UCSD-AML1 (cell line): ENCODE data around the gene CHRM3.
"Not testable (repeated sequence)": the region's sequence is repeated elsewhere in the genome, so short reads cannot be mapped to it uniquely, and the experiment has no call there.

Source experiments
- DNase-seq: peaks from one replicate; lab custom pipeline; 2025; ENCODE audit not compliant: unreplicated experiment; lab: John Stamatoyannopoulos, UW

Gene CHRM3

GRCh38 chr1:239386453-239387303 lies at the start of gene CHRM3:
TSS of gene CHRM3 (plus strand) at chr1:239386568. CDS start at chr1:239907452, 520,884 bp downstream.
- peak; percentile 89 for DNase-seq

GRCh38 chr1:239337799-239338430 lies 48.5 kb upstream of the CHRM3 start:
- no peak for DNase-seq

GRCh38 chr1:239347776-239348175 lies 38.6 kb upstream of the CHRM3 start:
- no peak for DNase-seq

GRCh38 chr1:239348635-239349353 lies 37.6 kb upstream of the CHRM3 start:
- no peak for DNase-seq

GRCh38 chr1:239349699-239350098 lies 36.7 kb upstream of the CHRM3 start:
- no peak for DNase-seq

- DNase-seq: no peak
Measured at GRCh38 chr1:239353536-239353935, 32.8 kb upstream of the CHRM3 start.

- no peak for DNase-seq
Measured at GRCh38 chr1:239354231-239354630, 32.1 kb upstream of the CHRM3 start.

GRCh38 chr1:239357867-239358266 lies 28.5 kb upstream of the CHRM3 start:
- DNase-seq: no peak

GRCh38 chr1:239361403-239361802 lies 25.0 kb upstream of the CHRM3 start:
- no peak for DNase-seq

- no peak for DNase-seq
Measured at GRCh38 chr1:239363930-239364329, 22.4 kb upstream of the CHRM3 start.

GRCh38 chr1:239367196-239367810 lies 19.1 kb upstream of the CHRM3 start:
- DNase-seq: no peak

GRCh38 chr1:239368436-239369109 lies 17.8 kb upstream of the CHRM3 start:
- DNase-seq: no peak

GRCh38 chr1:239370869-239371268 lies 15.5 kb upstream of the CHRM3 start:
- DNase-seq: not testable (repeated sequence)

GRCh38 chr1:239382666-239383065 lies 3.7 kb upstream of the CHRM3 start:
- DNase-seq: no peak

GRCh38 chr1:239383714-239384113 lies 2.7 kb upstream of the CHRM3 start:
- no peak for DNase-seq

GRCh38 chr1:239387304-239388158 lies 1.2 kb downstream of the CHRM3 start:
- DNase-seq: peak; percentile 53

GRCh38 chr1:239388159-239388485 lies 1.8 kb downstream of the CHRM3 start:
- peak; percentile 49 for DNase-seq

- DNase-seq: no peak
Measured at GRCh38 chr1:239388578-239388977, 2.2 kb downstream of the CHRM3 start.

- DNase-seq: no peak
Measured at GRCh38 chr1:239389703-239390102, 3.3 kb downstream of the CHRM3 start.

- DNase-seq: peak; percentile 10
Measured at GRCh38 chr1:239392271-239392670, 5.9 kb downstream of the CHRM3 start.
